Superior temporal gyrus (tissue), 1 donor: Measurements from ENCODE around the gene HADHB.
A peak's percentile ranks its signal among the peaks of the same experiment; 100 is the strongest.
"Not testable (repeated sequence)": the region's sequence is repeated elsewhere in the genome, so short reads cannot be mapped to it uniquely, and the experiment has no call there.

Experiments
- DNase-seq: peaks from one replicate; pipeline ENCODE4 v3.0.0-alpha.2; 2016; ENCODE audit errors: extremely low spot score

The HADHB gene

DNA sequence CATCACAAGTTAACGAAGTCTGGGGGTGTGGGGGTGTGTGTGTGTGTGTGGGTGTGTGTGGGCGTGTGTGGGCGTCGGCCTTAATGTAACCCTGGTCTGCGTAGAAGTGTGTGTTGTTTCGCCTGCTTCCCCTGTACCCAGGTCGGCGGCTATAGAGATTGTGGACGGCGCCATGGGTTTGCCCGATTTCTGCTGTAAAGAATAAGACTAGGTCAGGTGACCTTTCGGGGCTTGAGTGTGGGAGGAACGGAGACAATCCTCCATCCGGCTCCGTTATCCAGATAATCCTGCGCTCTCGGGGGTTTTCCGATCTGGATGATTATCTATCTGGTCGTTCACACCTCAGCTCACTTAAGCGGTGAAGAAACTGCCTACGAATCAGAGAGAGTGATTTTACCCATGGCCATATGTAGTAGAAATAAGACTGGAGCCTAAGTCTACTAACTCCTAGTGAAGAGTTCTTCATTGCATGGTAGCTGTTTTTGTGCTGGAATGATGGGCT, 543 bp downstream of the HADHB start:
- DNase-seq: peak; percentile 64

DNA sequence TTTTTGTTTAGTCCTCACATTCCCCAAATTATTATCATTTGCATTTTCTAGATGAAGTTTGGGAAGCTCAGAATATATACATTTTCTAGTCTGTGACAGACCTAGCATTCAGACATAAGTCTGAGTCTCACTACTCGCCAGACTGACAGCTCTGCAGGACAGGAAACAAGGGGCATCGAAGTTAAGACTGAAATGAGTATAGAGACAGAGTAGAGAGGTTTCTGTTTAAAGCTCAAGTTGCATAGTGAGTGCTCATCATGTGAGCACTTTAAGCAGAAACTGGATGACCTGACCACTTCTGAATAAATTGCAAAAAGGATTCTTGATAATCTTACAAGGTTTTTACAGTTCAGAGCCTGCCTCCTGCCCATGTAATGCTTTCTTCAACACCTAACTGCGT, 1.1 kb downstream of the HADHB start:
- no peak for DNase-seq

DNA sequence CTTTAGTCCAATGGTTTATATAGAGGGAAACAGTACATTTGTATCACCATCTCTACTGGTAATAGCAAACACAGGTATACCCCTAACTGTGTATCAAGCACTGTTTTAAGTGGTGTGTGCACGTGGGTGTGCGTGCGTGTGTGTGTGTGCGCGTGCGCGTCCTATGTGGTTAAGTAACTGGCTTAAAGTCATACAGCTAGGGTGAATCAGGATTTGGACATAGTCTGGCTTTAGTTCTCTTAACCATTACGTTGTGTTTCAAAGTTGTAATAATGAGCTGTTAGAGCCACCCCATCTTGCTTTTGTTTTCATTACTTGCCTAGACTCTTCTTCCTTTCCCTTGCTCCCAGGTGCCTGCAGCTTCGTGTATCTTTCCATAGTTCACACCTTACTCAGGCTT, 2.1 kb downstream of the HADHB start:
- no peak for DNase-seq

- no peak for DNase-seq
These were observed 4.9 kb downstream of the HADHB start for GRCh38 chr2:26249625-26250024.

DNA sequence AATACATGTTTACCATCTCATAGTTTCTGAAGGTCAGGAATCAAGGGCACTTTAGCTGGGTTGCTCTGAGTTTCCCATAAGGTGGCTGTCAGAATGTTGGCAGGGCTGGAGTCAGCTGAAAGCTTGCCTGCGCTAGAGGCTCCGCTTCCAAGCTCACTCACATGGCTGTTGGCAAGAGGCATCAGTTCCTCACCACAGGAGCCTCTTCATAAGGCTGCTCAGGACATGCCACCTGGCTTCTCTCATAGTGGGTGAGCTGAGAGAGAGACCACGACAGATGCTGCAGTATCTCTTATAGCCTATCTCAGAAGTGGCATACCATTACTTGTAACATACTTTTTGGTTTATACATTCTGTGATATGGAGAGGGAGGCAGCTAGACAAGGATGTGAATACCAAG, 7.2 kb downstream of the HADHB start:
- DNase-seq: peak; percentile 44

GRCh38 chr2:26255759-26256384, 11.1 kb downstream of the HADHB start:
- no peak for DNase-seq

DNA sequence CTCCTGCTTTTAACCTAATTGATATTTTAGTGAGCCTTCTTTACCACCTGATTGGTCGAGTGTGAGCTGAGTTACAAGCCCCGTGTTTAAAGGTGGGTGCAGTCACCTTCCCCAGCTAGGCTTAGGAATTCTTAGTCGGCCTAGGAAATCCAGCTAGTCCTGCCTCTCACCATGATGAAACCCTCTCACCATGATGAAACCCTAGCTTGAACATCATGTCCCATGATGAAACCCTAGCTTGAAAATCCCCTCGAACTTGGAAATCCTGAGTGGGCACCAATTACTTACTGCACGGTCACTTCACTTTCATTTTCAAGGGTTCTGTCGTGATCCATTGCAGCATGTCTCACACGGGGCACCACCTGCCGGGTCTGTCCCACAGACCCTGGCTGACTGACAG, 14.1 kb downstream of the HADHB start:
- DNase-seq: not testable (repeated sequence)

- no peak for DNase-seq
These were observed 23.5 kb downstream of the HADHB start for GRCh38 chr2:26268213-26268612.

DNA sequence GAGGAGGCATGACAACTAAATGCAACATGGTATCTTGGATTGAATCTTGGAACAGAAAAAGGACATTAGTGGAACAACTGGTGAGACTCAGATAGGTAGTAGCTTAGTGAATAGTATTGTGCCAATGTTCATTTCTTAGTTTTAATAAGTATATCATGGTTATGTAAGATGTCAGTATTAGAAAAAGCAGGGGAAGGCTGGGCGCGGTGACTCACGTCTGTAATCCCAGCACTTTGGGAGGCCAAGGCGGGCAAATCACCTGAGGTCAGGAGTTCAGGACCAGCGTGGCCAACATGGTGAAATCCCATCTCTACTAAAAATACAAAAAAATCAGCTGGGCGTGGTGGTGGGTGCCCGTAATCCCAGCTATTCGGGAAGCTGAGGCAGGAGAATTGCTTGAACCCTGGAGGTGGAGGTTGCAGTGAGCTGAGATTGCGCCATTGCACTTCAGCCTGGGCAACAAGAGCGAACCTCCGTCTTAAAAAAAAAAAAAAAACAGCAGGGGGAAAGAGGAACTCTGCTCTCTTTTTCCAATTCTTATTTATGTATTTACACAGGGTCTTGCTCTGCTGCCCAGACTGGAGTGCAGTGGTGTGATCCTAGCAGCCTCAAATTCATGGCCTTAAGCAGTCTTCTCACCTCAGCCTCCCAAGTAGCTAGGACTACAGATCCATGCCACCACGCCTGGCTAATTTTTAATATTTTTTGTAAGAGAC, 24.1 kb downstream of the HADHB start:
- not testable (repeated sequence) for DNase-seq

DNA sequence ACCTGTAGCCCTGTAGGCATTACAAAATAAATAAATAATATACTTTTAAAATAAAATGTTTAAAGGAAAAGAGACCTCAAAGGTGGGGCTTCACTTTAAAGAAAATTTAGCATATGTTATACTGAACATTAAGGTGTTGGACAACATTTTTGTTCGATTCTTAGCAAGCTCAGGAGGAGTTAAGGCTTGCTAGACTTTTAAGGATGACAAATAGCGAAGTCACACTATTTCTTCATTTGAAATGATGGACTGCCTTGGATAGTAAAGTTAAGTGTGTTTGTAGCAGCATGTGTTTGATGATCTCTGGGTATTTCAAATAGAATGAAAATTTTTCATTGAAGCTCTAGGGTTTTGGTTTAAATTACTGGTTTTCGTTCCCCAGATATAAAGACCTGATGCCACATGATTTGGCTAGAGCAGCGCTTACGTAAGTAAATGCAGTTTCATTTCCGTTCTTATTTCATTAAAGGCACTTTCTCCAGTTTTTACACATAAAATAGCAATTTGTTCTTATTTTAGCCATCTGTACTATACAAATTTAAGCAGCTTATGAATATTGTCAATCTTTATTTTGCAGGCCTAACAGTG, 24.9 kb downstream of the HADHB start:
- DNase-seq: no peak

GRCh38 chr2:26270373-26270772, 25.6 kb downstream of the HADHB start:
- DNase-seq: no peak

DNA sequence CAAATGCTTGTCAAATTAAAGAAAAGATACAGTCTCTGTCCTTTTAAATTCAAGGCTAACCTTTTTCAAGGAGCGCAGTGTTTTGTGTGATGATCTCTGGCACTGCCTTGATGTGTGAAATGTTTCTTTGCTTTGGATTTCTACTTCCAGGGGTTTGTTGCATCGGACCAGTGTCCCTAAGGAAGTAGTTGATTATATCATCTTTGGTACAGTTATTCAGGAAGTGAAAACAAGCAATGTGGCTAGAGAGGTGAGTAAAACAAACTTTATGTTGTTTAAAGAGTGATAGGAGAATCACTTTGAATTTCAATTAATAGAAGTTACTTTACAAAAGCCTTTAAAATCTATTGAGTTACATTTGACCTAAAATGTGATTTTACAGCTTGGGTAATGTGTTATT, 28.8 kb downstream of the HADHB start:
- no peak for DNase-seq

- DNase-seq: no peak
These were observed 29.4 kb downstream of the HADHB start for GRCh38 chr2:26274058-26274613.

DNA sequence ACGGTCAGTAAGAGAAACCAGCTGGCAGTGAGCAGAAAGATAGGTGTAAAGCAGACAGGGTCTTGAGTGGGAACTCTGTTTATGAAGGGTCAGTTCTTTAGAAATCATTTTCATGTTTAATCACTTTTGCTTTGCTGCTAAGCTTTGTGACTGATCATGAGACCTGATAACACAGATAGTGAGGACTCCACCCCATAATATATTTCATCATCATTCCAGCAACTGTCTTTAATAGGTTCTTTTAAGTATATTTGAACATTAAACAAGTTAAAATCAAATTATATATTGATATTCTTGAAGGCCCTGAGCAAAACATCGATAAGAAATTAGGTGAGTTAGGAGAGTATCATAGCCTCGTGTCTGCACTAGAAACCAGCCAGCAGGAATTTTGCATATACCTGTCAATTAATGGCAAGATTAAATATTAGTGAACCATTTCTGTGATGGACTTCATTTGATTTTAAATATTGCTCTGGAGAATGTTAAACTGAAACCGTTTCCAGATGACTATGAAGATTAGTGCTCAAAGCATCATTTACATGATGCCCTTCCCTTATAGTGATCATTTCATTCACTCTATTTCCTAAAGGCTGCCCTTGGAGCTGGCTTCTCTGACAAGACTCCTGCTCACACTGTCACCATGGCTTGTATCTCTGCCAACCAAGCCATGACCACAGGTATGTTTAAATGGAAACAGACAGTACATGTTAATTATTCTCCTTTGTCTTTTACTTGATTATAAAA, 31.9 kb downstream of the HADHB start:
- no peak for DNase-seq

- DNase-seq: no peak
These were observed 35.1 kb downstream of the HADHB start for GRCh38 chr2:26279886-26280285.

DNA sequence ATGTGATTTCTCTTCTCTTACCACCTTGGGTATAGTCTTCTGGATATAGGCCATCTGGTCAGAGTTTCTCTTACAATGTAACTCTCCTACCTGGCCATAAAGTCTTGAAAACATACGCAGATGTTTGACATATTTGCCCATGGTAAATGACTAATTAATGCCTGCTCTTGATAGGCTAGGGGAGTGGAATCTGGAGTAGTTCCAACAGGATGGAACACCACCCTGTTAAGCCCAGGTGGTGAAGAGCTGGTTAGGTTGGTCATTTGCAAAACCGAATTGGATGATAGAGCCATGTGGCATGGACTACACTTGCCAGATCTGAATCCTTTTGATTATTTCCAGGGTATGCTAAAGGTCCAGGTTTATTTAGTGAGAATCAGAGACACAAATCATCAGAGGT, 36.5 kb downstream of the HADHB start:
- DNase-seq: no peak

- DNase-seq: no peak
These were observed 38.9 kb downstream of the HADHB start for GRCh38 chr2:26283606-26284005.

DNA sequence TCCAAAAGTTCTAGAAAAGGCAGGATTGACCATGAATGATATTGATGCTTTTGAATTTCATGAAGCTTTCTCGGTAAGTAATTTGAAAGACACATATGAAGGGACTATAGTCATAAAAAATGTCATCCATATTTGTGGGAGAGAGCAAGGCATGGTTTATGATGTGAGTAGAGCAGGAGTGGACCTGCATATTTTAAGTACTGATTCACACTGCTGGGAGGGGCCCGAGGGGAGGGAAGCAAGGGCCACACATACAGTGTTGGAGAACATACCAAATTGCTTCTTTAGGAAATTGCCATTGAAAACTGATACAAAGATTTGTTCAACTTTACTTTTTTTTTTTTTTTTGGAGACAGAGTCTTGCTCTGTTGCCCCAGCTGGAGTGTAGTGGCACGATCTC, 39.4 kb downstream of the HADHB start:
- no peak for DNase-seq

GRCh38 chr2:26285931-26286330, 41.2 kb downstream of the HADHB start:
- DNase-seq: no peak

DNA sequence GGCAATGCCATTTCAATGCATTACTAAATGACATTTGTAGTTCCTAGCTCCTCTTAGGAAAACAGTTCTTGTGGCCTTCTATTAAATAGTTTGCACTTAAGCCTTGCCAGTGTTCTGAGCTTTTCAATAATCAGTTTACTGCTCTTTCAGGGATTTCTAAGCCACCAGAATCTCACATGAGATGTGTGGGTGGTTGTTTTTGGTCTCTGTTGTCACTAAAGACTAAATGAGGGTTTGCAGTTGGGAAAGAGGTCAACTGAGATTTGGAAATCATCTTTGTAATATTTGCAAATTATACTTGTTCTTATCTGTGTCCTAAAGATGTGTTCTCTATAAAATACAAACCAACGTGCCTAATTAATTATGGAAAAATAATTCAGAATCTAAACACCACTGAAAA, 45.3 kb downstream of the HADHB start:
- no peak for DNase-seq

DNA sequence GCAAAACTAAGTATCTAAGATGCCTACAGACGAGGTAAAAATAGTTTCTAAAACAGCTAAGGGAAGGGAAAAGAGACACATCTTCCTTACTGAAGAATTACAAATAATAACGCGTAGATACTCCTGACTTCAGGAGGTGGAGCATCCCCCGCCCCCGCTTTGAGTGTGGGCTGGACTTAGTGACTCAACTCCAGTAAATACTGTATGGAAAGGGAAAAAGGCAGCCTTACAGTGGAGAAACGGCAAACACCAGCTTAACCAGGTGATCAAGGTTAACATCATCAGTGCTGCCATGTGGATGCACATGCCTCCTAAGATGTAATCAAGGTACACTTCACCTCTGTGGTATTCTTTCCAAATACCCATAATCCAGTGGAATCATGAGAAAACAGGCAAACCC, 47.9 kb downstream of the HADHB start:
- DNase-seq: no peak

- no peak for DNase-seq
These were observed 50.8 kb downstream of the HADHB start for GRCh38 chr2:26295511-26295910.
